K562 (cell line): ENCODE measurements around the gene POLRMT. TPM values are rescaled to one million over a fixed set of nuclear protein-coding genes. Genes with fewer than 3 reads are reported as not detected.

Experiments used
- CLOCK ChIP-seq: fragments of 250-450 bp; sonication (Bioruptor Pico); IDR thresholded peaks from 2 replicates; pipeline ENCODE4 v1.4.0; 2020; ENCODE audit warnings: mild to moderate bottlenecking, moderate library complexity, borderline replicate concordance
- DNMT1 ChIP-seq: fragments of 450-650 bp; IDR thresholded peaks from 2 replicates; pipeline ENCODE4 v1.6.1; 2016; ENCODE audit warnings: antibody characterized with exemption, mild to moderate bottlenecking
- KAT7 ChIP-seq: sonication (generic); formaldehyde crosslinking; IDR thresholded peaks from 2 replicates; pipeline ENCODE4 v1.8.0; 2022; ENCODE audit warnings: missing genetic modification reagents, mild to moderate bottlenecking, borderline replicate concordance
- KLF6 ChIP-seq: fragments of 250-450 bp; sonication (Bioruptor Pico); IDR thresholded peaks from 2 replicates; pipeline ENCODE4 v1.4.0; 2020; ENCODE audit warnings: mild to moderate bottlenecking, moderate library complexity, borderline replicate concordance
- LEF1 ChIP-seq: fragments of 450-650 bp; IDR thresholded peaks from 2 replicates; pipeline ENCODE4 v1.6.1; 2016; ENCODE audit warnings: mild to moderate bottlenecking
- MIER1 ChIP-seq: fragments of 450-650 bp; IDR thresholded peaks from 2 replicates; pipeline ENCODE4 v1.6.1; 2016; ENCODE audit warnings: antibody characterized with exemption, mild to moderate bottlenecking, low read depth
- MTA1 ChIP-seq: fragments of 450-650 bp; IDR thresholded peaks from 2 replicates; pipeline ENCODE4 v1.6.1; 2017; ENCODE audit warnings: borderline replicate concordance
- NR2C2 ChIP-seq, 2 experiments: fragments of 200-800 bp in 1 of 2; sonication (Bioruptor generic) in 1 of 2; sonication (generic) in 1 of 2; formaldehyde crosslinking in 1 of 2; IDR thresholded peaks; 2 replicates each; pipeline versions ENCODE4 v1.6.1 to v1.8.0; 2016 to 2022; ENCODE audit warnings: mild to moderate bottlenecking in 1 of 2, missing compliant biosample characterization in 1 of 2, missing genetic modification characterization in 1 of 2, missing genetic modification reagents in 1 of 2
- POLR2A ChIP-seq: fragments of 450-650 bp; conservative IDR thresholded peaks from 2 replicates; pipeline ENCODE4 v1.6.1; 2016
- RBM17 ChIP-seq: fragments of 200-400 bp; formaldehyde crosslinking; IDR thresholded peaks from 2 replicates; pipeline ENCODE4 v1.6.1; 2017; ENCODE audit warnings: low read depth, mild to moderate bottlenecking, low read length, borderline replicate concordance
- SMARCE1 ChIP-seq: fragments of 450-650 bp; IDR thresholded peaks from 2 replicates; pipeline ENCODE4 v1.7.1; 2016; ENCODE audit warnings: mild to moderate bottlenecking
- SRSF1 ChIP-seq: fragments of 200-400 bp; formaldehyde crosslinking; IDR thresholded peaks from 2 replicates; pipeline ENCODE4 v1.6.1; 2017; ENCODE audit warnings: mild to moderate bottlenecking, low read depth, low read length, moderate library complexity
- ZNF146 ChIP-seq: IDR thresholded peaks from one replicate; pipeline ENCODE4 v1.6.1; 2018; ENCODE audit warnings: missing compliant biosample characterization; ENCODE audit not compliant: unreplicated experiment
- ZNF436 ChIP-seq: fragments of 250-450, 450-650 bp; sonication (Bioruptor Pico); formaldehyde crosslinking; IDR thresholded peaks from 2 replicates; pipeline ENCODE4 v1.7.0; 2020; ENCODE audit warnings: mild to moderate bottlenecking
- ZNF695 ChIP-seq: fragments of 450-650 bp; formaldehyde crosslinking; IDR thresholded peaks from 2 replicates; pipeline ENCODE4 v1.4.0; 2020; ENCODE audit warnings: mild to moderate bottlenecking, moderate library complexity
- polyA plus RNA-seq, 8 experiments: library from polyadenylated mRNA; depleted of rRNA in 4 of 8; stranded (reverse) in 5 of 8; unstranded in 3 of 8; fragments of >200 nt; fragmentation: Nextera tagmentation in 2 of 8; fragmentation: Illumina TruSeq in 1 of 8; extraction: Ambion mirVana in 2 of 8; extraction: Trizol in 1 of 8; gene quantifications; 2 replicates each; pipeline versions ENCODE4 v1.2.1 to v1.2.3, GENCODE V29; 2011 to 2014; ENCODE audit warnings: inconsistent platforms in 1 of 8, missing spikeins in 1 of 8
- total RNA-seq, 7 experiments: library from RNA; depleted of rRNA in 6 of 7; stranded (reverse); fragments of >200 nt in 6 of 7; fragmentation: Illumina TruSeq in 2 of 7; extraction: Trizol in 2 of 7; gene quantifications; 2 replicates each; pipeline versions ENCODE4 v1.2.1 to v1.2.3, GENCODE V29; 2011 to 2021; ENCODE audit warnings: low replicate concordance in 1 of 7
- TF ChIP-seq, protein P1 (sequence below), 2 experiments: fragments of 150-350 bp in 1 of 2; IDR thresholded peaks; 2 replicates each; pipeline ENCODE4 v1.6.1; 2012 to 2016; ENCODE audit warnings: low read depth in 2 of 2, low read length in 2 of 2, mild to moderate bottlenecking in 1 of 2, moderate library complexity in 1 of 2
- TF ChIP-seq, protein P2 (sequence below): fragments of 450-650 bp; IDR thresholded peaks from 2 replicates; pipeline ENCODE4 v1.6.1; 2017; ENCODE audit warnings: antibody characterized with exemption, mild to moderate bottlenecking
- TF ChIP-seq, protein P3 (sequence below): fragments of 250-450 bp; sonication (Bioruptor Pico); IDR thresholded peaks from 2 replicates; pipeline ENCODE4 v1.8.0; 2021; ENCODE audit warnings: moderate library complexity, mild to moderate bottlenecking, inconsistent platforms

The POLRMT gene
- total and polyA plus RNA-seq, 9 of the 15 experiments (the other 6 are each of a cell fraction or from before 2014, with no cell fraction given): 30.3 to 144 (median 68.0) TPM

DNA sequence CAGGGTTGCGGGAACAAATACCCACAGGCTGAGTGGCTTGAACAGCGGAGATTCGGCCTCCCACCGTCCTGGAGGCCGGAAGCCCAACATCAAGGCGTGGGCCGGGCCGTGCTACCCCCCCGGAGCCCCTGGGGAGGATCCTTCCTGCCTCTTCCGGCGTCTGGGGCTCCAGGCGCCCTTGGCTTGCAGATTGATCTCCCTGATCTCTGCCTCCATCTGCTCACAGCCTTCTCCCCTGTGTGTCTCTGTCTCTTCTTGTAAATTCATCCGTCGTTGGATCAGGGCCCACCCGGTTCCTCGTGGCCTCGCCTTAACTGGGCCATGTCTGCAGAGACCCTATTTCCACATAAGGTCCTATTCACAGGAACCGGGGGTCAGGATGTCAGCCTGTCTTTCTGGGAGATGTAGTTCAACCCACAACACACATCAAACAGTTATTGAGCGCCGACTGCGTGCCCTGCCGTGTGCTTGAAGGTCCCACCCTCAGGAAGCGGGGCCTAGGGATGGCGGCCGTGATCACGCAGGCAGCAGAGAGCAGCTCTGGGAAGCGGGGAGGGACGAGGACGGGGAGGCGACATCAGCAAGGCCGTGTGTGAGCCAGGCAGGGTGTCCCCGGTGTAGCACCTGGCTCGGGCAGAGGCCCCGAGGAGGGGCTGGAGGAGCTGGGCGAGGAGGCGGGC, 22.4 kb downstream of the POLRMT start (continued):
- no peak for TF ChIP-seq SRSF1
- TF ChIP-seq SMARCE1: peak; percentile 47; the same call in 1 of the 2 replicates
- no peak for TF ChIP-seq ZNF695 (CRISPR knock-in tag)
- TF ChIP-seq, protein P1, sequence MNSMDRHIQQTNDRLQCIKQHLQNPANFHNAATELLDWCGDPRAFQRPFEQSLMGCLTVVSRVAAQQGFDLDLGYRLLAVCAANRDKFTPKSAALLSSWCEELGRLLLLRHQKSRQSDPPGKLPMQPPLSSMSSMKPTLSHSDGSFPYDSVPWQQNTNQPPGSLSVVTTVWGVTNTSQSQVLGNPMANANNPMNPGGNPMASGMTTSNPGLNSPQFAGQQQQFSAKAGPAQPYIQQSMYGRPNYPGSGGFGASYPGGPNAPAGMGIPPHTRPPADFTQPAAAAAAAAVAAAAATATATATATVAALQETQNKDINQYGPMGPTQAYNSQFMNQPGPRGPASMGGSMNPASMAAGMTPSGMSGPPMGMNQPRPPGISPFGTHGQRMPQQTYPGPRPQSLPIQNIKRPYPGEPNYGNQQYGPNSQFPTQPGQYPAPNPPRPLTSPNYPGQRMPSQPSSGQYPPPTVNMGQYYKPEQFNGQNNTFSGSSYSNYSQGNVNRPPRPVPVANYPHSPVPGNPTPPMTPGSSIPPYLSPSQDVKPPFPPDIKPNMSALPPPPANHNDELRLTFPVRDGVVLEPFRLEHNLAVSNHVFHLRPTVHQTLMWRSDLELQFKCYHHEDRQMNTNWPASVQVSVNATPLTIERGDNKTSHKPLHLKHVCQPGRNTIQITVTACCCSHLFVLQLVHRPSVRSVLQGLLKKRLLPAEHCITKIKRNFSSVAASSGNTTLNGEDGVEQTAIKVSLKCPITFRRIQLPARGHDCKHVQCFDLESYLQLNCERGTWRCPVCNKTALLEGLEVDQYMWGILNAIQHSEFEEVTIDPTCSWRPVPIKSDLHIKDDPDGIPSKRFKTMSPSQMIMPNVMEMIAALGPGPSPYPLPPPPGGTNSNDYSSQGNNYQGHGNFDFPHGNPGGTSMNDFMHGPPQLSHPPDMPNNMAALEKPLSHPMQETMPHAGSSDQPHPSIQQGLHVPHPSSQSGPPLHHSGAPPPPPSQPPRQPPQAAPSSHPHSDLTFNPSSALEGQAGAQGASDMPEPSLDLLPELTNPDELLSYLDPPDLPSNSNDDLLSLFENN (IDR thresholded peaks at IDR 0.05; ENCODE audit: low read depth in 2 of 2, low read length in 2 of 2): 0 out of 4 replicates have a peak, but pooled peaks of 1 of the 2 experiments have one; percentile 26
- TF ChIP-seq, protein P2, sequence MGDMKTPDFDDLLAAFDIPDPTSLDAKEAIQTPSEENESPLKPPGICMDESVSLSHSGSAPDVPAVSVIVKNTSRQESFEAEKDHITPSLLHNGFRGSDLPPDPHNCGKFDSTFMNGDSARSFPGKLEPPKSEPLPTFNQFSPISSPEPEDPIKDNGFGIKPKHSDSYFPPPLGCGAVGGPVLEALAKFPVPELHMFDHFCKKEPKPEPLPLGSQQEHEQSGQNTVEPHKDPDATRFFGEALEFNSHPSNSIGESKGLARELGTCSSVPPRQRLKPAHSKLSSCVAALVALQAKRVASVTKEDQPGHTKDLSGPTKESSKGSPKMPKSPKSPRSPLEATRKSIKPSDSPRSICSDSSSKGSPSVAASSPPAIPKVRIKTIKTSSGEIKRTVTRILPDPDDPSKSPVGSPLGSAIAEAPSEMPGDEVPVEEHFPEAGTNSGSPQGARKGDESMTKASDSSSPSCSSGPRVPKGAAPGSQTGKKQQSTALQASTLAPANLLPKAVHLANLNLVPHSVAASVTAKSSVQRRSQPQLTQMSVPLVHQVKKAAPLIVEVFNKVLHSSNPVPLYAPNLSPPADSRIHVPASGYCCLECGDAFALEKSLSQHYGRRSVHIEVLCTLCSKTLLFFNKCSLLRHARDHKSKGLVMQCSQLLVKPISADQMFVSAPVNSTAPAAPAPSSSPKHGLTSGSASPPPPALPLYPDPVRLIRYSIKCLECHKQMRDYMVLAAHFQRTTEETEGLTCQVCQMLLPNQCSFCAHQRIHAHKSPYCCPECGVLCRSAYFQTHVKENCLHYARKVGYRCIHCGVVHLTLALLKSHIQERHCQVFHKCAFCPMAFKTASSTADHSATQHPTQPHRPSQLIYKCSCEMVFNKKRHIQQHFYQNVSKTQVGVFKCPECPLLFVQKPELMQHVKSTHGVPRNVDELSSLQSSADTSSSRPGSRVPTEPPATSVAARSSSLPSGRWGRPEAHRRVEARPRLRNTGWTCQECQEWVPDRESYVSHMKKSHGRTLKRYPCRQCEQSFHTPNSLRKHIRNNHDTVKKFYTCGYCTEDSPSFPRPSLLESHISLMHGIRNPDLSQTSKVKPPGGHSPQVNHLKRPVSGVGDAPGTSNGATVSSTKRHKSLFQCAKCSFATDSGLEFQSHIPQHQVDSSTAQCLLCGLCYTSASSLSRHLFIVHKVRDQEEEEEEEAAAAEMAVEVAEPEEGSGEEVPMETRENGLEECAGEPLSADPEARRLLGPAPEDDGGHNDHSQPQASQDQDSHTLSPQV: peak; percentile 89
- no peak for TF ChIP-seq ZNF436 (CRISPR knock-in tag)
- TF ChIP-seq LEF1: peak; percentile 58
- TF ChIP-seq NR2C2 (CRISPR knock-in tag; IDR thresholded peaks at IDR 0.05): no peak
- TF ChIP-seq NR2C2 (tag; IDR thresholded peaks at IDR 0.05): peak; percentile 78
- TF ChIP-seq CLOCK: no peak
- TF ChIP-seq, protein P3, sequence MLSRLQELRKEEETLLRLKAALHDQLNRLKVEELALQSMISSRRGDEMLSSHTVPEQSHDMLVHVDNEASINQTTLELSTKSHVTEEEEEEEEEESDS (CRISPR knock-in tag): no peak
- TF ChIP-seq MTA1: no peak
- TF ChIP-seq KLF6 (CRISPR knock-in tag): no peak
- no peak for TF ChIP-seq RBM17
- TF ChIP-seq MIER1: no peak
- TF ChIP-seq POLR2A: peak; percentile 66; the same call in 1 of the 2 replicates
- TF ChIP-seq DNMT1: no peak
- no peak for TF ChIP-seq ZNF146 (CRISPR knock-in tag)
- TF ChIP-seq KAT7: no peak
